Limb (tissue), 2 donors: Measurements from ENCODE around the gene GGCX.
A peak's percentile ranks its signal among the peaks of the same experiment; 100 is the strongest.
"Not testable (repeated sequence)": the region's sequence is repeated elsewhere in the genome, so short reads cannot be mapped to it uniquely, and the experiment has no call there.

Source experiments
- DNase-seq, 2 donors: peaks; one replicate each; pipeline ENCODE4 v3.0.0-alpha.2; 2016; ENCODE audit errors: extremely low spot score in 2 of 2

GGCX gene

DNA sequence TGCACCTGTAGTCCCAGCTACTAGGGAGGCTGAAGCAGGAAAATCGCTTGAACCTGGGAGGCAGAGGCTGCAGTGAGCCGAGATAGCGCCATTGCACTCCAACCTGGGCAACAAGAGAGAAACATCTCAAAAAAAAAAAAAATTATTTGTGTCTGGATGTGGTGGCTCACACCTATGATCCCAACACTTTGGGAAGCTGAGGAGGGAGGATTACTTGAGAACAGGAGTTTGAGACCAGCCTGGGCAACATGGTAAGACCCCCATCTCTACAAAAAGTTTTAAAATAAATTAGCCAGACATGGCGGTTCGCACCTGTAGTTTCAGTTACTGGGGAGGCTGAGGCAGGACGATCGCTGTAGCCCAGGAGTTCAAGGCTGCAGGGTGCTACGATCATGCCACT, 14.4 kb upstream of the GGCX start:
- DNase-seq: no peak

DNA sequence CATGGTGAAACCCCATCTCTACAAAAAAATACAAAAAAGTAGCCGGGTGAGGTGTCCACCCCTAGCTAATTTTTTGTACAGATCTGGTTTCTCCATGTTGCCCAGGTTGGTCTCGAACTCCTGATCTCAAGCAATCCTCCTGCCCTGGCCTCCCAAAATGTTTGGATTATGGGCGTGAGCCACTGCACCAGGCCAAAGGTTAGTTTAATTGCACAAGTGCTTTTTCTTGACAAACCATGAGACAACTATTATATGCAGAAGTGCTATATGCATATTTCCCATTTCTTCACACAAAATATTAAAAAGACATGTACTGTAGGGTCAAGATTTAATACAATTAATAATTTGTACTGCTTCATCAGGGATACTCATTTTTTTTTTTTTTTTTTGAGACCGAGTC, 5.0 kb upstream of the GGCX start:
- no peak for DNase-seq

DNA sequence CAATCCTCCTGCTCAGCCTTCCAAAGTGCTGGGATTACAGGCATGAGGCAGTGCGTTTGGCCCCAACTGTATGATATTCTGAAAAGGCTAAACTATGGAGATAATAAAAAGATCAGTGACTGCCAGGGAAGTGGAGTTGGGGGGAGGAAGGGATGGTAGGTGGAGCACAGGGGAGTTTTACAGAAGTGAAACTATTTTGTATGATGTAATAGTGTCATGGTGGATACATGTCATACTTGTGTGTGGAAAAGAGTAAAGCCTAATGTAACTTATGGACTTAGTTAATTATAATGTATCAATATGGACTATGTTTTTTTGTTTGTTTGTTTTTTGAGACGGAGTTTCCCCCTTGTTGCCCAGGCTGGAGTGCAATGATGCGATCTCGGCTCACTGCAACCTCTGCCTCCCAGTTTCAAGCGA, 2.9 kb upstream of the GGCX start:
- DNase-seq: no peak

DNA sequence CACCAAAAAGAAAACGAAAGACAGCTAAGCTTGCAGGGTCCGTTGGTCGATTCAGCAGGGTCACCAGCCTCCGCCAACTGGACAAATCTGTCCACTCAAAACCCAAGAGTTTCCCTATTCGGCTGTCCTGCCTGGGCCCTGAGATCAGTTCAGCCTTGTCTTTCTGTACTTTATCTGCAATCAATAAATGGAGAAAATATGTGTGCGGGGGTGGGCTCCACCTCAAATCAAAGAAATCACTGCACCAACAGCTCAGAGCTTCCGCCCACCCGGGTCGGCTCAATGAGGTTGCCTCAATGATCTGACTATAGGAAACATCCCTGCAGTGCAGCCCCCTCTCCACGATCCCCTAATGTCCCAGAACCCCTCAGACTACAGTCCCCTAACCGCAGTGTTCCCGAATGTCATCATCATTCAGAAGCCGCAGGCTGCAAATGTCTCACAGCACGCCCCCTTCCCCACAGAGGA, 447 bp downstream of the GGCX start:
- DNase-seq: no peak

DNA sequence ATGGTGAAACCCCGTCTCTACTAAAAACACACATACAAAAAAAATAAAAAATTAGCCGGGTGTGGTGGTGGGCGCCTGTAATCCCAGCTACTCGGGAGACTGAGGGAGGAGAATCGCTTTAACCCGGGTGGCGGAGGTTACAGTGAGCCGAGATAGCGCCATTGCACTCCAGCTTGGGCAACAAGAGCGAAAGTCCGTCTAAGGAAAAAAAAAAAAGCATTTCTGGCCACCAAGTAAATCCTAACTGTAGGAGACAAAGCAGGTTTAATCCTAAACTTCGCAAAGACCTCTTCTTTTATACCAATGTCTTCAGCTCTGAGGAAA, 928 bp downstream of the GGCX start:
- DNase-seq: not testable (repeated sequence)

DNA sequence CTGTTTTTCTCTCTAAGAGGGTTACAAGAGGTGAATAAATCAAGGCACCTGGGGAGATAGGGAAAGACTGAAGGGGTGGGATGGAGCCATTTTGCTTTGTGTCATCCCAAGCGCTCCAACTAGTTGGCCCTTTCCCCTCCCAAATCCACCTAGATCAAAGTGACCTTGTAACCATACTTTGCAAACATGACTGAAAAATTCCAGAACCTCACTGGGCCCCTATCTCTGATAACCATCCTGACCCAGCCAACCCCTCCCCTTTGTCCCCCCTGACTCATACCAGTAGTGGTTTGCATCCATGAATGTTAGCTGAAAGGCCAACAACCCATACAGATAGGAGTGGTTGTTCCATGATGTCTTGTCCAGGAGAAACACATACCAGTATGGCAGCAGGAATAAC, 3.1 kb downstream of the GGCX start:
- DNase-seq: no peak

DNA sequence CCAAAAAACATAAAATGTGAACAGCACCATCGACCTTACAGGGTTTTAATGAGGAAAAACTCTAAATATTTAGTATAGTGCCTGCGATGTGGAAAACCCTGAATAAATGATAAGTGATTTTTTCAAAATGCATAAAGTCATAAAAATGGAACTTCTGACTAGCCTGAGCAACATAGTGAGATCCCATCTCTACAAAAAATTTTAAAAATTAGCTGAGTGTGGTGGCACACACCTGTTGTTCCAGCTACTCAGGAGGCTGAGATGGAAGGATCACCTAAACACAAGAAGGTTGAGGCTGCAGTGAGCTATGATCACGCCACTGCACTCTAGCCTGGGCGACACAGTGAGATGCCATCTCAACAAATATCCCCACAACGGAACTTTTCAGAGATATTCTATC, 4.2 kb downstream of the GGCX start:
- DNase-seq: no peak

DNA sequence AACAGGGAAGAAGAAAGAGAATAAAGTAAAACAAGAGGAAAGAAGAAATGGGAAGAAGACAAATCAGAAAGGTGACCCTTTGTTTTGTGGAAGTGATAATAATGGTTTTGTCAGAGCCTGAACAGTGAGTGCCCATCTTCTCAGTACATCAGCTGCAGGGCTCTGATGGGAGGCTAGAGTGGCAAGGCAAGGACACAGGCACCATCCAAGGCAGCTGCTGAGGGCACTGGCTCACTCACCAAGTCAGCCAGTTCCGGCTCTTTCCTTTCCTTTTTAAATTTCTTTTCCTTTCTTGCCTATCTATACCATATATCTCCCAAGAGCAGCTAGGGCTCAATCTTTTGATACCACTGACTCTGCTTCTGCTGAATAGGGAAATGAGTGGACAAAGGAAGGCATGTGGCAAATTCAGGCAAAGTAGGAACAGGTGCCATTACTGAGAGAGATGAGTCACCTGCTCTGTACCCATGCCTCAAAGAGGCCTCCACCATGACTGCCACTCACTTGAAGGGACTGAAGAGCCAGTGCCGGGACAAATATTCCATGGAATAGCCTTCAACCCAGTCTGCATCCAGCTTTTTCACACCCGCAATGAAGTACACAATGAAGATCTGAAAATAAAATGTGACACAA, 6.2 kb downstream of the GGCX start:
- DNase-seq: no peak

DNA sequence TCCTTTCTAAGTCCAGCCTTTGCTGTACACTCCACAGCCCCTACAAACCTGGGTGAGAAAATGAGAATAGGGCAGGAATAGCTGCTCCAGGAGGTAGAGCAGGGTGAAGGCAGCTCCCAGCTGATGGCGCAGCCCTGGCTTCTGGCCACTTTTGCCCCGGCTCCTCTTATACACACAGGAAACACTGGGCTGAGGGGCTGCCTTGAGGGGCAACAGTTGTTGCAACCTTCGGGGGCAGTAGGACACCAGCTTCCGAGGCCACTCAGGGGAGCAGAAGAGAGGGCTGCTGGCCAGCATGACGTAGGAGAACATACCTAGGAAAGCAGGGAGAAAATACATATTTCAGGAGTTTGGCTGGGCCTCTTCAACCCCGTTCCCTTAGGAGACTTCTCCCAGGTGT, 8.1 kb downstream of the GGCX start:
- no peak for DNase-seq

DNA sequence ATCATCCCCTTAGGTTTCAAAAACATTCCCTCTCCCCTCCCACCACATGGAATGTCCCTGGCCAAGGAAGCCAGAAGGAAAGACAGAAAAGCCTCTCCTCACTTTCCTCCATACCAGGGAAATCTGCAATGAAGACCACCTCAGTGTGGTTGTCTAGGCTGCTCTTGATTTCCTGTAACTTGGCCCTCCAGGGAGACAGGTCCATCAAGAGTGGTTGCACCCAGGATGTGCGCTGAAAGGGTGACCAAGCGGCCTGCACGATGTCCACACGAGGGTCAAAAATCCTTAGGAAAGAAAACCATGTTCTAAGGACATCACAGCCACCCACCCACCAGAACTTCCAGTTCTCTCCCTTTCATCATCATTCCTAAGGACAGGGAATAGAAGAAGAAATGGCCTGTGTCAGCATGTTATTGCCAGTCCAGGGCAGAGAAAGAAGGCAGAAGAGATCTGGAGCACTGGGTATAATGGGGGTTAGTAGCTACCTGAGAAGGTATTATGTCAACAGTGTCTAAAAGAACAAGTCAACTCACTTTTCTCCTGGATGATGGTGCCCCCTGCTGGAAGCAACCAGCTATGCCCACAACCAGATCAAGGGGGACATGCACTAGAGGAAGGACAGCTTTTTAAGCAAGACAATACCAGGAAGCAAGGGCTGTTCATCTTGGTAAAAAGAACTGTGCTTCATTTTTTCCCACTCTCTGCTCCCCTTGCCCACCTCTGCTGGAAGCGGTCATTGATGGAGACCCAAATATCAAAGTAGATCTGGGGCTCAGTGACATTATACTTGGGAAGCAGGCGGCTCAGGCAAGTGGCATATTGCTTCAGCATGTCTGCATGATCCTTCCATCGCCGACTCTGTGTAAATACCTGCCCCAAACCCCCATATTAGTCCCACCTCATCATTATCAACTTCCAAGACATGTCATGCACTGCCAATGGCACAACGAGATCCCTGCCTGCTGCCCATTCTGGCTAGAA, 9.3 kb downstream of the GGCX start:
- peak; percentile 73 to 87 for DNase-seq

DNA sequence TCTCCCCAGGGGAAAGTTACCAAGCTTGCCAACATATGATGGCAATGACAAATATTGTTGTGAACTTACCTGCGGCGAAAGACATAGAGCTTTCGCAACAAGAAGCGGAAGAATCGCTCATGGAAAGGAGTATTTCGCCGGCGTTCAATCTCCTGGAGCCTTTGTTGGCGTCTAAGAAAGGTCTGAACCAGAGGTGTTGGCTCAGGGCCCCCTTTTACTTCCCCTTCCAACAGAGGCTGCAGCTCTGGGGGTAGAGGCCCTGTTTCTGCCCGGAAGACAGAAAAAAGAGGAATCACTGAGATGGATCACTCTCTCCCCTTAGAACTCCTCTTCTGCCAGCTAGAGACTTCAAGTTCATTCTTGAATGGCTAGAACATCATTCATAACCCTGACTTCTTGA, 10.8 kb downstream of the GGCX start:
- DNase-seq: no peak

DNA sequence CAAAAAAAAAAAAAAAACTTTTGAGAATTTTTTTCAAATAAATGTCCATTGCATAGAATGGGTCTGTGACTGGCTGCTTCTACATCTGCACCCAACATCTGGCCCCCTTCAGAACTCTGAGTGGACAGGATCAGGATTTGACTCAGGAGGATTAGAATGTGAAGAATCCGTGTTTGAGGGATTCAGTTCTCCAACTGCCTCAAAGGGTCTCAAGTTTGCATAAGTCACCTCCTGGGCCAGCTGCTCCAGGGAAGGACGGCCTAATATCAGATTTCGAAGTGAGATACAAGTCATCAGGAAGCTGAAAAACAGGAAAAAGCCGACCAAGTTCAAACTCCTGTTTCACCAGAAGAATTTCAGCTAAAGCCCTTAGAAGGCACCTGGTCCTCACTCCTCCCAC, 11.5 kb downstream of the GGCX start:
- no peak for DNase-seq

DNA sequence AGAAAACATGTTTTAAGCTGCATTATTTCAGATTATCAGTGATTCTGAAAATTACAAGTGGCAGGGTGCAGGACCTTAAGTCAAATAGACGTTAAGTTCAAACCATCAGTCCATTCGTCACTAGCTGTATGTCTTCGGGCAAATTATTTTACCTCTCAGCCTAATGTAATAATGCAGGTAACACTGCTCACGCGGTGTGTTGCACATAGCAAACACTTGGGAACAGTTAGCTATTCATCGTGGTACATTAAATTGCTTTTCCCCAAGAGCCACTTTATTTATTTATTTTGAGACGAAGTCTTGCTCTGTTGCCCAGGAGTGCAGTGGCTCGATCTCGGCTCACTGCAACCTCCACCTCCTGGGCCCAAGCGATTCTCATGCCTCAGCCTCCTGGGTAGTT, 12.2 kb downstream of the GGCX start:
- DNase-seq: no peak

DNA sequence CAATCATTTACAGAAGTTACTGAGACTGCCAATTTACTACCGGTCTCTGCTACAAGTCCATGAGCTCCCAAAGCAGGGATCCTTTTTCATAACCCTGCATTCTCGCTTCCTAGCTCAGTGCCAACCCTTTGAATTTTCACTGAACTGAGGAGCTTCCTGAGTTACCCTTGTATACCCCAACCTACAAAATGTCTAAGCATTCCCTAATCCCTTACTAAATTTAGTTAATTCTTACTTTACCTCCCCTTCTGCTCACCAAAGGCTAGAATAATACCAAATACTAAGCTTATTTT, 12.7 kb downstream of the GGCX start:
- DNase-seq: no peak

DNA sequence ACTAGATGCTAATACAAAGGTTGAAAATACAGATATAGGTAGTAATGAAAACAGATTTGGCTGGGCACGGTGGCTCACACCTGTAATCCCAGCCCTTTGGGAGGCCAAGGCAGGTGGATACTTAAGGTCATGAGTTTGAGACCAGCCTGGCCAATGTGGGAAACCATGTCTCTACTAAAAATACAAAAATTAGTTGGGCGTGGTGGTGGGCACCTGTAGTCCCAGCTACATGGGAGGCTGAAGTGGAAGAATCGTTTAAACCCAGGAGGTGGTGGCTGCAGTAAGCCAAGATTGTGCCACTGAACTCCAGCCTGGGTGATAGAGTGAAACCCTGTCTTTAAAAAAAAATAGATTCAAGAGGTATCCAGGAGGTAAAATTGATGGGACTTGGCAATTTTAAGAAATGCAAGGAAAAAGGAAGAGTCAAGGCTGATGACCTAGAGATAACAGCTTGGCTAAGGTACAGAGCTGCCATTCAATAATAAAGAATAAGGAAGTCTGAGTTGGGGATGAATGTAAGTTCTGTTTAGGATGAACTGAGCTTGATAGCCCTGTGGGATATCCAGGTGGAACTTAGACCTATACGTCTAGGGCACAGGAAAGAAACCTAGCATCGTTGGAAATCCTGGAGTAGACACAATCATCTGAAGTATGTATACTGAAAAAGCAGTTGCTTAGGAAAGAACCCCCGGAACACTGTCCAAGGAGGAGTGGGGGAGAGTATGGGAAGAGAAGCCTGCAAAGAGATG, 13.3 kb downstream of the GGCX start:
- DNase-seq: no peak

DNA sequence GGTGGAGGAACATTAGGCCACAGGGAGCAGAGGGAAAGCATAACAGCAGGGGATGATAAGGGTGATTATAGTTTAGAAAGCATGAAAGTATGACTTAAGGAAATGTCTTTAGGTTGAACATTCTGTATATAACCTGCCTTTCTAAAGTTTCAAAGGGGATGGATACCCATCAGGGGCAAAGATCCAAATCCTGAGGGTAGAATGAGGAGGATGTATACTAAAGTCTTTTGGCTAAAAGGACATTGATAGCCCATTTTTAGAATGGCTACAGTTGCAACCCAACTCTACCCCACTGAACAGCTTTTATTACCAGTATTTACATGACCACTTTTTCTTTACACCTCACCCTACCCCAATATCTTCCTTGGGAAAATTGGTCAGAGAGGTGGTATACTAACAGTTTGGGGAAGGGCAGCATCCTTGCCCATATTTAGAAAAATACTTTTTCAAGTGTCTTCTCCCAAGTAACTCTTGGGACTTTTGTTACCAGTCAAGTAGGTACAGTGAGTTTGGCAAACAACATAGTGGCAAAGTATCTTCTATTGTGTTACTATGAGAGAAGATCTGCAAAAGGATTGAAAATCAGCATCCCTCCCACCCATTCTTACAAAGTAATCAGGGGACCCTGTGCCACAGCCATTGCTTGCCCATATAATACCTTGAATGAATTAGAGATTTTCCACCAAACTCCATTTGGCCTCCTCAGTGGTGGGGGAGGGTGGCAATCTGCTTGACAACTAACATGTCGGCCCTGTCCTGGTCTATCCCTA, 14.0 kb downstream of the GGCX start:
- no peak for DNase-seq

DNA sequence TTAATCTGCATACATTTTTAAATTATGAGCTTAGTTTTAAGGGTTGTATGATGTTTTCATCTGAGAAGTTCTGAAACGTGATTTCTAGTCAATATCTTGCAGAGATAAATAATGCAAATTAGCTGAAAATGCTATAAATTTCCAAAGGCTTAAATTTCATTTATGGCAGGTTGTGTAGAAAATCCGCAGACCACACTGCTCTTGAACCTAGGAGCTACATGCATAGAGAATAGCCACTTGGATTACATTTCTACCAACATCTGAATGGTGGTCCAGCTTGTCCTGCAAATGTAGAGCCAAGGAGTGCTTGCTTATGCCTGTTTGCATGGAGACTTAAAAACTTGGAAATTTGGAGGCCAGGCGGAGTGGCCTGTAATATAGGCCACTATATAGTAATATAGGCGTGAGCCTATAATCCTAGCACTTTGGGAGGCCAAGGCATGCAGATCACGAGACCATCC, 15.5 kb downstream of the GGCX start:
- no peak for DNase-seq

DNA sequence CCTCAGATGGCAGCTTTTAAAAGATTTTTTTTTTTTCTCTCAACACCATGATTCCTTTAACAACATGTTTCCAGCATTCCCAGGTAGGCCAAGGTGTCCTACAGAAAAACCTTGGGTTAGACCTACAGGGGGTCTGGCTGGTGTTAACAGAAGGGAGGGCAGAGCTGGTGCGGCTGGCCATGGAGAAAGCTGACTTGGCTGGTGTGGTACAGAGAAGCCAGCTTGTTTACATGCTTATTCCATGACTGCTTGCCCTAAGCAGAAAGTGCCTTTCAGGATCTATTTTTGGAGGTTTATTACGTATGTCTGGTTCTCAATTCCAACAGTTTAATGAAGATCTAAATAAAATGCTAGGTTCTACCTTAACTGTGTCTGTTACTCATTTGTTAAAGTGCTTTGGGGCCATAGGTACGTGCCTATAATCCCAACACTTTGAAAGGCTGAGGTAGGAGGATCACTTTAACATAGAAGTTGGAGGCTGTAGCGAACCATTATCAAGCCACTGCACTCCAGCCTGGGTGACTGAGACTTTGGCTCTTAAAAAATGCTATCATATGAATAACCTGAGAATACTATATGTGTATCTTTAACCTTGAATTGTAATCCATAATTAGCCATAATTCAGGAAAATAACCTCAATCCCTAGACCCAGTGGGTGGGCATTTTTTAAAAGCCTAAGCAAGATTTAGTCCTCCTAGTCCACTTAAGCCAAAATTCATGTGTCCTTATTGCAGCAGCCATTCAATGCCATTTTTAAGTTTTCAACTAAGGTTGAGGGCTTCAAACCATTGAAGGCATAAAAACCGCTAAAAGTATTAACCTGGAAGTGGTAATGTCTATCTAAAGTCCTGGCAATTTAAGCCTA, 16.1 kb downstream of the GGCX start:
- not testable (repeated sequence) for DNase-seq

DNA sequence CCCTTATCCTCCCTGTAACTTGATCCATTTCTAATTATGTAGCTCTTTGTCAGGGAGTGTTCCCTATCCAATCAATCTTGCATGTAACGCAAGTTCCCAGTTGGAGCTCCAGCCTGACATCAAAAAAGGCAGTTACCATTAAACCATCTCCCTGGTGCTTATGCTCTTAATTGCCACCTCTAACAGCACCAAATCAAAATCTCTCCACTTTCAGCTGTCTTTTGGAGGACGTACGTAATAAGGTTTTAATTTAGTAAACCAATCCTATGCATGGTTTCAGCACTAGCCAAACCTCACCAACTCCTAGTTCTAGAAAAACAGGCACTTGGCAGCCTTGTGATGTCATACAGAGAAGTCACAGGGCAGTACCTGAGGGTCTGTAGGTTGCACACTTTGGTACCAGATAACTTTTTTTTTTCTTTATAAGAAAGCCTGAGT, 17.0 kb downstream of the GGCX start:
- DNase-seq: not testable (repeated sequence)

DNA sequence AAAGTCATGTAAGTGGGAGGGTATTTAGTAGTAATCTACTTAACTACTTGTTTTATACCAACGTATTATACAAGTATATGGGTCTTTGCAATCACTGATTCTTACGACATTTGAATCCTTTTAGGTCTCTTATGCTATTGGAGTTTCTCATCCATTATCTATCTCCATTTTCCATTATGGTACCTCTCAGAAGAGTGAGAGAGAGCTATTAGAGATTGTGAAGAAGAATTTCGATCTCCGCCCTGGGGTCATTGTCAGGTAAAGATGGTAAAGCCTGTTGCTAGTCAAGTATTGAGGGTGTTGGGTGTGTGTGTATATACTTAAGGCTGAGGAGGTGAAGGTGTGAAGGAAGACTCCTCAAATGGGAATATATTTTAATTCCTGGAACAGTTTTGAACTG, 18.5 kb downstream of the GGCX start:
- no peak for DNase-seq
